H1 (cell line): ENCODE data around the gene SEMA4D. TPM values are rescaled to one million over a fixed set of nuclear protein-coding genes. Genes with fewer than 3 reads are reported as not detected.

Source experiments
- CTCF ChIA-PET: fragments of 300-600 bp; sonication (Branson Sonifier 250); formaldehyde crosslinking; loops from one replicate; lab custom pipeline; 2021; ENCODE audit not compliant: partially characterized antibody; lab: Charles Lee
- POLR2A ChIA-PET: fragments of 300-600 bp; sonication (Branson Sonifier 250); formaldehyde crosslinking; loops from one replicate; lab custom pipeline; 2021; ENCODE audit warnings: inconsistent platforms; ENCODE audit not compliant: partially characterized antibody; lab: Charles Lee
- DNase-seq, 2 experiments: peaks; one replicate each; pipeline versions ENCODE4 v3.0.0 to v3.0.0-alpha.2; 2010 to 2022; ENCODE audit warnings: low spot score in 2 of 2, low read depth in 1 of 2, mixed read lengths in 1 of 2
- FAIRE-seq: peaks from 2 replicates; lab custom pipeline; 2011; peaks lifted over from hg19 to GRCh38; lab: Jason Lieb, UNC
- H2AFZ ChIP-seq: 2 replicates; pipeline ENCODE4 v1.8.1; 2012; ENCODE audit warnings: low read length, inconsistent platforms
- H2AK5ac ChIP-seq: 2 replicates; pipeline ENCODE4 v1.6.1; 2013; ENCODE audit warnings: low read depth, low read length
- H2BK120ac ChIP-seq: replicated peaks from 2 replicates; pipeline ENCODE3; 2013; ENCODE audit warnings: low read depth, low read length, inconsistent platforms
- H2BK12ac ChIP-seq: 2 replicates; pipeline ENCODE4 v1.6.1; 2013; ENCODE audit warnings: low read depth, low read length
- H2BK15ac ChIP-seq: 2 replicates; pipeline ENCODE4 v1.6.1; 2013; ENCODE audit warnings: low read length
- H2BK20ac ChIP-seq: 2 replicates; pipeline ENCODE4 v1.6.1; 2013; ENCODE audit warnings: low read length
- H2BK5ac ChIP-seq: 2 replicates; pipeline ENCODE4 v1.6.1; 2013; ENCODE audit warnings: low read depth, low read length
- H3K14ac ChIP-seq: 2 replicates; pipeline ENCODE4 v1.6.1; 2013; ENCODE audit warnings: inconsistent platforms; ENCODE audit not compliant: insufficient read length
- H3K18ac ChIP-seq: 2 replicates; pipeline ENCODE4 v1.6.1; 2013; ENCODE audit warnings: low read length; ENCODE audit errors: extremely low read depth
- H3K23ac ChIP-seq: 2 replicates; pipeline ENCODE4 v1.6.1; 2013; ENCODE audit warnings: inconsistent platforms; ENCODE audit not compliant: insufficient read length
- H3K23me2 ChIP-seq: 2 replicates; pipeline ENCODE4 v1.6.1; 2013; ENCODE audit warnings: low read depth, low read length
- H3K27ac ChIP-seq: 2 replicates; pipeline ENCODE4 v1.6.1; 2011; ENCODE audit warnings: low read depth, low read length, inconsistent platforms
- H3K27me3 ChIP-seq, 4 experiments: replicated peaks in 1 of 4; 1 replicate in 1 of 4; 2 replicates in 3 of 4; pipeline versions ENCODE4 v1.6.1 to v1.8.1; 2011 to 2013; ENCODE audit warnings: low read length in 3 of 4, mild to moderate bottlenecking in 3 of 4, inconsistent platforms in 2 of 4, mixed read lengths in 2 of 4, moderate library complexity in 1 of 4; ENCODE audit not compliant: control insufficient read depth in 3 of 4, insufficient read depth in 3 of 4; ENCODE audit errors: extremely low read depth in 1 of 4
- H3K36me3 ChIP-seq, 4 experiments: 2 replicates each; pipeline versions ENCODE4 v1.6.1 to v1.8.1; 2011 to 2013; ENCODE audit warnings: mild to moderate bottlenecking in 4 of 4, low read length in 3 of 4, moderate library complexity in 2 of 4, control low read depth in 1 of 4, inconsistent platforms in 1 of 4; ENCODE audit not compliant: insufficient read depth in 4 of 4, control insufficient read depth in 2 of 4
- H3K4ac ChIP-seq: replicated peaks from 2 replicates; pipeline ENCODE3; 2013; ENCODE audit warnings: low read length, low read depth, mixed read lengths, inconsistent platforms; ENCODE audit not compliant: insufficient read length
- H3K4me1 ChIP-seq, 4 experiments: replicated peaks in 1 of 4; 1 replicate in 1 of 4; 2 replicates in 3 of 4; pipeline versions ENCODE4 v1.6.1 to v1.8.1; 2011 to 2013; ENCODE audit warnings: low read length in 3 of 4, inconsistent platforms in 2 of 4, mixed read lengths in 1 of 4; ENCODE audit not compliant: insufficient read depth in 4 of 4, control insufficient read depth in 3 of 4
- H3K4me2 ChIP-seq, 2 experiments: 2 replicates each; pipeline versions ENCODE4 v1.6.1 to v1.8.1; 2011 to 2013; ENCODE audit warnings: low read depth in 2 of 2, low read length in 2 of 2, control low read depth in 1 of 2, inconsistent platforms in 1 of 2, mild to moderate bottlenecking in 1 of 2; ENCODE audit not compliant: insufficient read depth in 1 of 2
- H3K4me3 ChIP-seq, 4 experiments: fragments of 200-600, 300-600 bp in 1 of 4; sonication (generic), shearing (Covaris generic), sonication (Bioruptor Twin) in 1 of 4; 2 replicates each; pipeline versions ENCODE4 v1.5.1 to v1.8.1; 2011 to 2016; ENCODE audit warnings: low read length in 4 of 4, low read depth in 3 of 4, control low read depth in 2 of 4, inconsistent platforms in 2 of 4, mild to moderate bottlenecking in 2 of 4, mixed read lengths in 1 of 4, moderate library complexity in 1 of 4; ENCODE audit not compliant: insufficient read depth in 2 of 4; ENCODE audit errors: extremely low read depth in 1 of 4
- H3K56ac ChIP-seq: replicated peaks from 2 replicates; pipeline ENCODE3; 2013; ENCODE audit warnings: low read depth, mild to moderate bottlenecking, mixed read lengths, low read length, inconsistent platforms; ENCODE audit not compliant: insufficient read length
- H3K79me1 ChIP-seq: 2 replicates; pipeline ENCODE4 v1.6.1; 2013; ENCODE audit warnings: low read depth, low read length, control low read depth
- H3K79me2 ChIP-seq, 2 experiments: 2 replicates each; pipeline versions ENCODE4 v1.6.1 to v1.8.1; 2012 to 2013; ENCODE audit warnings: low read length in 2 of 2, mild to moderate bottlenecking in 2 of 2, inconsistent platforms in 1 of 2; ENCODE audit not compliant: insufficient read depth in 2 of 2, control insufficient read depth in 1 of 2
- H3K9ac ChIP-seq, 4 experiments: replicated peaks in 1 of 4; 1 replicate in 1 of 4; 2 replicates in 3 of 4; pipeline versions ENCODE4 v1.6.1 to v1.8.1; 2011 to 2013; ENCODE audit warnings: low read depth in 3 of 4, low read length in 3 of 4, control low read depth in 2 of 4, mild to moderate bottlenecking in 2 of 4, moderate library complexity in 2 of 4, inconsistent platforms in 1 of 4; ENCODE audit errors: extremely low read depth in 1 of 4
- H3K9me3 ChIP-seq, 2 experiments: 2 replicates each; pipeline versions ENCODE4 v1.6.1 to v1.8.1; 2012 to 2013; ENCODE audit warnings: mild to moderate bottlenecking in 2 of 2, moderate library complexity in 2 of 2, control low read depth in 1 of 2, inconsistent platforms in 1 of 2, low read depth in 1 of 2, low read length in 1 of 2, mixed read lengths in 1 of 2; ENCODE audit not compliant: insufficient read depth in 2 of 2
- H4K20me1 ChIP-seq, 2 experiments: replicated peaks in 1 of 2; 2 replicates each; pipeline versions ENCODE3 to v1.8.1; 2011 to 2013; ENCODE audit warnings: inconsistent platforms in 2 of 2, low read length in 2 of 2, mild to moderate bottlenecking in 1 of 2; ENCODE audit not compliant: insufficient read depth in 2 of 2, control insufficient read depth in 1 of 2
- H4K5ac ChIP-seq: 2 replicates; pipeline ENCODE4 v1.6.1; 2013; ENCODE audit warnings: low read length, low read depth, mixed read lengths, inconsistent platforms; ENCODE audit not compliant: insufficient read length
- H4K8ac ChIP-seq: 2 replicates; pipeline ENCODE4 v1.8.0; 2013; ENCODE audit warnings: mild to moderate bottlenecking, moderate library complexity, low read length, inconsistent platforms; ENCODE audit not compliant: insufficient read depth; ENCODE audit errors: extremely low read depth
- H4K91ac ChIP-seq: replicated peaks from 2 replicates; pipeline ENCODE3; 2013; ENCODE audit warnings: low read length, mixed read lengths, inconsistent platforms; ENCODE audit not compliant: insufficient read length
- ASH2L ChIP-seq: fragments of 200-600, 300-600 bp; sonication (generic); IDR thresholded peaks from one replicate; pipeline ENCODE4 v1.7.1; 2017; ENCODE audit warnings: low read length
- CBX8 ChIP-seq: fragments of 300-800, 300-1000 bp; sonication (generic); IDR thresholded peaks from 2 replicates; pipeline ENCODE4 v1.7.1; 2016; ENCODE audit warnings: low read depth, low read length, borderline replicate concordance
- KDM4A ChIP-seq: IDR thresholded peaks from one replicate; pipeline ENCODE4 v1.7.1; 2012; ENCODE audit warnings: low read depth, mild to moderate bottlenecking, moderate library complexity, low read length, inconsistent platforms; ENCODE audit not compliant: severe bottlenecking
- KDM5A ChIP-seq: fragments of 200-600 bp; IDR thresholded peaks from 2 replicates; pipeline ENCODE4 v1.7.1; 2012; ENCODE audit warnings: mild to moderate bottlenecking, low read length, inconsistent platforms, mixed read lengths
- MAFK ChIP-seq: IDR thresholded peaks from 2 replicates; pipeline ENCODE4 v1.6.1; 2012; ENCODE audit warnings: low read depth, mild to moderate bottlenecking, improper control_type of control experiment, low read length
- MAX ChIP-seq: IDR thresholded peaks from 2 replicates; pipeline ENCODE4 v1.6.1; 2012; ENCODE audit warnings: inconsistent platforms
- NANOG ChIP-seq: IDR thresholded peaks from 2 replicates; pipeline ENCODE4 v1.6.1; 2011; ENCODE audit warnings: low read length, low read depth, mild to moderate bottlenecking, inconsistent platforms; ENCODE audit not compliant: insufficient read depth, poor library complexity, severe bottlenecking
- NRF1 ChIP-seq: IDR thresholded peaks from 2 replicates; pipeline ENCODE4 v1.6.1; 2011; ENCODE audit warnings: mild to moderate bottlenecking, low read depth, low read length, improper control_type of control experiment
- PHF8 ChIP-seq: fragments of 200-600 bp; sonication (generic); conservative IDR thresholded peaks from 2 replicates; pipeline ENCODE4 v1.7.1; 2012; ENCODE audit warnings: low read depth, mild to moderate bottlenecking, inconsistent platforms, low read length, moderate library complexity
- RFX5 ChIP-seq: IDR thresholded peaks from 2 replicates; pipeline ENCODE4 v1.6.1; 2011; ENCODE audit warnings: low read depth, low read length, improper control_type of control experiment, borderline replicate concordance
- RXRA ChIP-seq: IDR thresholded peaks from 2 replicates; pipeline ENCODE4 v1.6.1; 2011; ENCODE audit warnings: low read depth, mild to moderate bottlenecking, low read length, moderate library complexity; ENCODE audit not compliant: insufficient read depth
- SAP30 ChIP-seq: fragments of 300-600 bp; sonication (generic); IDR thresholded peaks from 2 replicates; pipeline ENCODE4 v1.7.1; 2012; ENCODE audit warnings: low read length, moderate library complexity, mild to moderate bottlenecking, inconsistent platforms; ENCODE audit not compliant: insufficient read depth, insufficient replicate concordance
- SIX5 ChIP-seq: IDR thresholded peaks from 2 replicates; pipeline ENCODE4 v1.6.1; 2011; ENCODE audit warnings: mild to moderate bottlenecking, low read depth, low read length
- SP2 ChIP-seq: IDR thresholded peaks from 2 replicates; pipeline ENCODE4 v1.6.1; 2012; ENCODE audit warnings: mild to moderate bottlenecking, low read length, inconsistent platforms
- TAF7 ChIP-seq: optimal IDR thresholded peaks from 2 replicates; pipeline ENCODE3; 2011; ENCODE audit warnings: low read depth, mild to moderate bottlenecking, inconsistent platforms, low read length, moderate library complexity, borderline replicate concordance
- polyA plus RNA-seq, 7 experiments: library from polyadenylated mRNA; depleted of rRNA in 3 of 7; stranded (reverse) in 5 of 7; unstranded in 2 of 7; fragments of >200 nt in 5 of 7; fragments of 200-250 nt in 2 of 7; gene quantifications; 1 replicate in 5 of 7; 2 replicates in 1 of 7; 4 replicates in 1 of 7; pipeline versions ENCODE4 v1.2.1 to v1.2.3, GENCODE V29; 2011 to 2013; ENCODE audit warnings: missing spikeins in 2 of 7, mixed read lengths in 2 of 7
- total RNA-seq: library from RNA; stranded (reverse); fragmentation: NEBNext Ultra II Directional; extraction: Animal tissue kit (Norgen Biotek cat#: 25700); gene quantifications from 2 replicates; pipeline ENCODE4 v1.2.1, GENCODE V29; 2021

The SEMA4D gene
- total and polyA plus RNA-seq, 2 of the 8 experiments (the other 6 are each of a cell fraction or from before 2014, with no cell fraction given), result 21.0 to 70.4 TPM

GRCh38 chr9:89329917-89330316 is 168.0 kb downstream of the SEMA4D start:
- no peak for FAIRE-seq
- peaks cover 9 to 86% (median 60%) of the 10 kb centered on the region in 4 experiments for H3K36me3 ChIP-seq
- TF ChIP-seq PHF8 (no peak), TAF7 (no peak), RXRA (no peak), MAFK (no peak), RFX5 (no peak), MAX (no peak), KDM4A (no peak), KDM5A (no peak), NRF1 (no peak), SAP30 (no peak), ASH2L (no peak), NANOG (no peak), SP2 (no peak), CBX8 (no peak), SIX5 (no peak)

More at GRCh38 chr9:89329917-89330316, 168.0 kb downstream of the SEMA4D start:
- H2BK15ac ChIP-seq, result no peak overlapping the region
- H3K4ac ChIP-seq, result no peak overlapping the region
- no peak overlapping the region for H3K56ac ChIP-seq
- no peak overlapping the region for H4K91ac ChIP-seq
- H2BK5ac ChIP-seq, result no peak overlapping the region
- H3K27me3 ChIP-seq, result no peaks in the 10 kb centered on the region
- H3K23ac ChIP-seq, result no peak overlapping the region
- peaks cover 2% of the 10 kb centered on the region in 2 experiments for H4K20me1 ChIP-seq
- no peak overlapping the region for H3K18ac ChIP-seq
- H2AFZ ChIP-seq, result no peak overlapping the region
- H3K79me2 ChIP-seq, result peaks cover 0 to 13% of the 10 kb centered on the region in 2 experiments; a peak in 2 of 4 replicates
- no peak overlapping the region for H2BK120ac ChIP-seq
- no peak overlapping the region for H3K27ac ChIP-seq
- no peak overlapping the region for H3K9ac ChIP-seq
- no peak overlapping the region for H4K5ac ChIP-seq
- H4K8ac ChIP-seq, result no peak overlapping the region
- POLR2A ChIA-PET, result interaction anchor here (0.7 to 4.1 kb wide), 4 partner anchors 11 to 18 kb away, joined by 3 to 14 read pairs (median 4); partner anchors contain the start of gene SECISBP2
- no peak overlapping the region for H3K14ac ChIP-seq
- no peaks in the 10 kb centered on the region for H3K9me3 ChIP-seq
- no peaks in the 10 kb centered on the region for H3K4me1 ChIP-seq
- no peak overlapping the region for H2BK12ac ChIP-seq
- no peak for DNase-seq
- H3K4me3 ChIP-seq, result no peak overlapping the region
- H3K23me2 ChIP-seq, result no peaks in the 10 kb centered on the region
- no peak overlapping the region for H2BK20ac ChIP-seq
- H3K79me1 ChIP-seq, result no peaks in the 10 kb centered on the region
- H2AK5ac ChIP-seq, result no peak overlapping the region
- H3K4me2 ChIP-seq, result no peak overlapping the region
- CTCF ChIA-PET, result no interaction called here
